Measurements from ENCODE around the gene GPR152. TPM values are rescaled to one million over a fixed set of nuclear protein-coding genes. Genes with fewer than 3 reads are reported as not detected.

Gene GPR152
- total and polyA plus RNA-seq, 2 of the 8 experiments (the other 6 are each of a cell fraction or from before 2014, with no cell fraction given) = not detected

GRCh38 chr11:67457453-67457852 is 4.9 kb upstream of the GPR152 start:
- Histone ChIP-seq H3K9ac (replicated peaks in 1 of 4; ENCODE audit: extremely low read depth in 1 of 4, low read depth in 3 of 4, low read length in 3 of 4) (no peak overlapping the region), H4K91ac (replicated peaks; ENCODE audit: insufficient read length, low read length) (no peak overlapping the region), H3K36me3 (ENCODE audit: control insufficient read depth in 2 of 4, insufficient read depth in 4 of 4, low read length in 3 of 4) (no peaks in the 10 kb centered on the region), H3K23me2 (ENCODE audit: low read depth, low read length) (no peaks in the 10 kb centered on the region), H2AFZ (ENCODE audit: low read length) (no peak overlapping the region), H2BK12ac (ENCODE audit: low read depth, low read length) (no peak overlapping the region), H4K5ac (ENCODE audit: insufficient read length, low read depth, low read length) (no peak overlapping the region), H2BK20ac (ENCODE audit: low read length) (no peak overlapping the region), H3K4ac (replicated peaks; ENCODE audit: insufficient read length, low read depth, low read length) (no peak overlapping the region), H2BK120ac (replicated peaks; ENCODE audit: low read depth, low read length) (no peak overlapping the region), H3K9me3 (ENCODE audit: insufficient read depth in 2 of 2, low read depth in 1 of 2, low read length in 1 of 2) (no peaks in the 10 kb centered on the region), H3K27ac (ENCODE audit: low read depth, low read length) (no peak overlapping the region), H3K23ac (ENCODE audit: insufficient read length) (no peak overlapping the region), H3K27me3 (replicated peaks in 1 of 4; ENCODE audit: control insufficient read depth in 3 of 4, extremely low read depth in 1 of 4, insufficient read depth in 3 of 4, low read length in 3 of 4) (no peaks in the 10 kb centered on the region), H3K56ac (replicated peaks; ENCODE audit: insufficient read length, low read depth, low read length) (no peak overlapping the region), H3K4me1 (replicated peaks in 1 of 4; ENCODE audit: control insufficient read depth in 3 of 4, insufficient read depth in 4 of 4, low read length in 3 of 4) (no peaks in the 10 kb centered on the region), H3K14ac (ENCODE audit: insufficient read length) (no peak overlapping the region), H4K20me1 (replicated peaks in 1 of 2; ENCODE audit: control insufficient read depth in 1 of 2, insufficient read depth in 2 of 2, low read length in 2 of 2) (no peaks in the 10 kb centered on the region), H2BK5ac (ENCODE audit: low read depth, low read length) (no peak overlapping the region), H2AK5ac (ENCODE audit: low read depth, low read length) (no peak overlapping the region), H3K79me1 (ENCODE audit: low read depth, low read length) (no peaks in the 10 kb centered on the region), H3K79me2 (ENCODE audit: control insufficient read depth in 1 of 2, insufficient read depth in 2 of 2, low read length in 2 of 2) (no peaks in the 10 kb centered on the region), H3K18ac (ENCODE audit: extremely low read depth, low read length) (no peak overlapping the region), H2BK15ac (ENCODE audit: low read length) (no peak overlapping the region), H3K4me3 (ENCODE audit: extremely low read depth in 1 of 4, insufficient read depth in 2 of 4, low read depth in 3 of 4, low read length in 4 of 4) (no peak overlapping the region), H4K8ac (ENCODE audit: extremely low read depth, insufficient read depth, low read length) (no peak overlapping the region), H3K4me2 (ENCODE audit: insufficient read depth in 1 of 2, low read depth in 2 of 2, low read length in 2 of 2) (no peak overlapping the region)
- no peak for FAIRE-seq
- DNase-seq (ENCODE audit: low read depth in 1 of 2, low spot score in 2 of 2) = no peak
- ChIA-PET CTCF (ENCODE audit: partially characterized antibody) (interaction anchor here (0.7 to 2.7 kb wide), 2 partner anchors 20 to 75 kb away, joined by 3 to 10 read pairs; partner anchors contain the start of gene PTPRCAP), POLR2A (ENCODE audit: partially characterized antibody) (interaction anchor here (1.0 to 4.3 kb wide), 4 partner anchors 10 to 56 kb away, joined by 3 to 27 read pairs (median 4); partner anchors contain the start of genes PPP1CA and PTPRCAP)
- 92% methylated on average over 12 of the region's 12 CpGs; no CpG with 5 or more reads in 1 of the 2 experiments for WGBS, 2 experiments (ENCODE audit: extremely low coverage in 1 of 2, insufficient coverage in 1 of 2, insufficient read length in 1 of 2, insufficient replicate concordance in 2 of 2, low coverage in 1 of 2, low lambda C conversion rate in 2 of 2, missing lambda C conversion rate in 1 of 2)
- no peak for TF ChIP-seq YY1 (IDR thresholded peaks at IDR 0.05; ENCODE audit: low read depth, low read length)
- TF ChIP-seq SAP30 (IDR thresholded peaks at IDR 0.05; ENCODE audit: insufficient read depth, insufficient replicate concordance, low read length) = no peak
- no peak for TF ChIP-seq POLR2A (IDR thresholded peaks at IDR 0.05; ENCODE audit: control extremely low read depth in 1 of 2, low read depth in 2 of 2, low read length in 2 of 2)
- no peak for TF ChIP-seq ASH2L (IDR thresholded peaks at IDR 0.05; ENCODE audit: low read length)
- no peak for TF ChIP-seq TAF7 (optimal IDR thresholded peaks at IDR 0.05; ENCODE audit: borderline replicate concordance, low read depth, low read length)
- no peak for TF ChIP-seq SP2 (IDR thresholded peaks at IDR 0.05; ENCODE audit: low read length)
- no peak for TF ChIP-seq TAF1 (IDR thresholded peaks at IDR 0.05; ENCODE audit: low read depth, low read length)
- TF ChIP-seq CEBPB (IDR thresholded peaks at IDR 0.05; ENCODE audit: low read depth, low read length) = no peak
- no peak for TF ChIP-seq TBP (IDR thresholded peaks at IDR 0.05; ENCODE audit: low read depth, low read length)
- no peak for TF ChIP-seq KDM4A (IDR thresholded peaks at IDR 0.05; ENCODE audit: low read depth, low read length, severe bottlenecking)
- TF ChIP-seq RNF2 (IDR thresholded peaks at IDR 0.05; ENCODE audit: borderline replicate concordance, low read depth, low read length, missing control alignments, poor library complexity, severe bottlenecking) = no peak
- no peak for TF ChIP-seq GABPA (IDR thresholded peaks at IDR 0.05; ENCODE audit: borderline replicate concordance, insufficient read depth, low read length)

All from H1 (cell line).